Large intestine (tissue), 3 donors: ENCODE results near the gene KRTAP5-6. TPM values are rescaled to one million over a fixed set of nuclear protein-coding genes. Genes with fewer than 3 reads are reported as not detected.
"Not testable (repeated sequence)": the region's sequence is repeated elsewhere in the genome, so short reads cannot be mapped to it uniquely, and the experiment has no call there.

Experiments
- DNase-seq, 2 donors: peaks; one replicate each; pipeline versions ENCODE4 v3.0.0 to v3.0.0-alpha.2; 2013
- H3K27ac ChIP-seq: one replicate; pipeline ENCODE4 v1.5.1; 2013; ENCODE audit warnings: low read length
- H3K27me3 ChIP-seq: 2 replicates; pipeline ENCODE4 v1.6.1; 2013; ENCODE audit warnings: low read length; ENCODE audit not compliant: control insufficient read depth, insufficient read depth
- H3K36me3 ChIP-seq: 2 replicates; pipeline ENCODE4 v1.6.1; 2013; ENCODE audit warnings: low read length; ENCODE audit not compliant: control insufficient read depth, insufficient read depth
- H3K4me1 ChIP-seq: one replicate; pipeline ENCODE4 v1.6.1; 2013; ENCODE audit warnings: low read length; ENCODE audit not compliant: control insufficient read depth, insufficient read depth
- H3K4me3 ChIP-seq: one replicate; pipeline ENCODE4 v1.5.1; 2013; ENCODE audit warnings: low read length
- H3K9me3 ChIP-seq: one replicate; pipeline ENCODE4 v1.6.1; 2013; ENCODE audit warnings: mild to moderate bottlenecking, low read depth, low read length, moderate library complexity; ENCODE audit not compliant: control insufficient read depth
- WGBS: methylation state at CpG from one replicate; pipeline ENCODE4 v1.1.5; 2013; ENCODE audit warnings: low lambda C conversion rate; ENCODE audit not compliant: insufficient coverage; 5-methylcytosine and 5-hydroxymethylcytosine counted together
- polyA plus RNA-seq: library from polyadenylated mRNA; unstranded; fragments of 120-200 nt; gene quantifications from one replicate; pipeline ENCODE4 v1.2.1, GENCODE V29; 2013

The KRTAP5-6 gene
- polyA plus RNA-seq, 1 donor, result not detected

- H3K27me3 ChIP-seq, H3K4me1 ChIP-seq, H3K27ac ChIP-seq, H3K4me3 ChIP-seq, H3K36me3 ChIP-seq, H3K9me3 ChIP-seq, DNase-seq: not testable (repeated sequence)
- no CpG with 5 or more reads among the region's 18 CpGs for WGBS
Observed at GRCh38 chr11:1684886-1685874, 11.8 kb upstream of the KRTAP5-6 start.

DNA sequence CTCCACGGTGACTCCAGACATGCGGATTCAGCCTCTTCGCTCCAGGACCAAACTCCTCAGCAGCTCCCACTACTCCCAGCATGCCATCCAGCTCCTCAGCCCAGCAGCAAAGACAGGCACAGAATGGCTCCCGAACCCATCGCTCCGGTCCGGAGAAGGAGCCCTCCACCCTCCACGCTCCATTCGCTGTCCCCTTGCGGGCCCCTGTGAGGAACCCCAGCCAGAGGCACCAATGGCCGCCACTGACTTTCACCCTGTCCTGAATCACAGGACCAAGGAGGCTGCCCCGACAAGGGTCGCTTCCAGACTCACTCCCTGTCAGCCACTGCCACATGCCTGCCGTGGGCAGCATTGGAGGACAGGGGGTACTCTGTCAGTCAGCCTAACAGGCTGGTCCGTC is 10.8 kb upstream of the KRTAP5-6 start:
- H3K27me3 ChIP-seq, H3K4me3 ChIP-seq, H3K27ac ChIP-seq, H3K36me3 ChIP-seq, H3K9me3 ChIP-seq, DNase-seq: not testable (repeated sequence)
- no CpG with 5 or more reads among the region's 15 CpGs for WGBS
- H3K4me1 ChIP-seq, result peaks cover 19% of the 10 kb centered on the region

- not testable (repeated sequence) for H3K9me3 ChIP-seq, H3K27ac ChIP-seq, H3K36me3 ChIP-seq, DNase-seq, H3K4me3 ChIP-seq, H3K27me3 ChIP-seq
- 100% methylated on average over 1 of the region's 19 CpGs for WGBS
- peaks cover 41% of the 10 kb centered on the region for H3K4me1 ChIP-seq
Observed at GRCh38 chr11:1688336-1688947, 8.6 kb upstream of the KRTAP5-6 start.

DNA sequence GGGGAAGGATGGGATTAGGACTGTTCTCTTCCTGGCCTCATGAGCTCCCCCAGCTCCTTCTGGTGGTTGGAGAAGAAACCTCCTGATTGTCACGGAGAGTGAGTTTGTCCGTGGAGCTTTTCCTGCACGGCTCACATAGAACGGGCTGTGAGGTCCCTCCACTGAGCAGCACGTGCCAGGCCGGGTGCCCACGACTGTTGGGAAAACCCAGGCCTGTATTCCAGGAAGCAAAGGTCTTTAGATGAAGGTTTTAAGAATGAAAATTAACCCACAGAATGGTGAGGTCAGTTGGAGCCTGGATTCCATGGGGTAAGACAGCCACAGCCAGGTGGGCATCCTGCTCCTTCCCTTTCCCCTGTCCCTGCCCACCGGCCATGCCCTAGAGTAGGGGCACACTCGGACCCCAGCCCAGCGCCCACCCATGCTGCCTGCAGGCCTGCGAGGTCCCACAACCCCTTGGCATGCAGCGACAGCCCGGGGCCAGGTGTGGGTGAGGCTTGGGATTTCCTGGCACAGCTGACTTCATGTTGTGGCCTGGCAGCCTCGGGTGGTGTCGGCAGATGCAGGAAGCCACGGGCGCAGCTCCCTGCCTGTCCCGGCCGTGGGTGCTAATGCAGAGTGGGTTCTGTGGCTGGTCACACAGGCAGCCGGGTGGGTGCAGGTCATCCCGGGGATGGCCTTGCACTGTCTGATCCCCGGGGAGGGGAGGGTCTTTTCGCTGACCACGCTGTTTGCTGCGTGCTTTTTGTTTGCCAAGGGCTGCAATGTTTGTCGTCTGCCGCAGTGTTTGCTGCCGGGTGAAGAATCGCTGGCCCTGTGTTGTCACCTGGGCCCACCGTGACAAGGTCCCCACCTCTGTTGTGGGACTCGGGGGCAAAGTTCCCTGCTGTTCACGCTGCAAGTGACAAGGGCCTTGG is 7.5 kb upstream of the KRTAP5-6 start:
- peaks cover 51% of the 10 kb centered on the region for H3K4me1 ChIP-seq
- DNase-seq, result peak in 1 of 2 donors; percentile 56
- peak overlapping the region; percentile 73 for H3K27ac ChIP-seq
- not testable (repeated sequence) for H3K27me3 ChIP-seq, H3K4me3 ChIP-seq, H3K9me3 ChIP-seq, H3K36me3 ChIP-seq
- WGBS, result no CpG with 5 or more reads among the region's 32 CpGs

DNA sequence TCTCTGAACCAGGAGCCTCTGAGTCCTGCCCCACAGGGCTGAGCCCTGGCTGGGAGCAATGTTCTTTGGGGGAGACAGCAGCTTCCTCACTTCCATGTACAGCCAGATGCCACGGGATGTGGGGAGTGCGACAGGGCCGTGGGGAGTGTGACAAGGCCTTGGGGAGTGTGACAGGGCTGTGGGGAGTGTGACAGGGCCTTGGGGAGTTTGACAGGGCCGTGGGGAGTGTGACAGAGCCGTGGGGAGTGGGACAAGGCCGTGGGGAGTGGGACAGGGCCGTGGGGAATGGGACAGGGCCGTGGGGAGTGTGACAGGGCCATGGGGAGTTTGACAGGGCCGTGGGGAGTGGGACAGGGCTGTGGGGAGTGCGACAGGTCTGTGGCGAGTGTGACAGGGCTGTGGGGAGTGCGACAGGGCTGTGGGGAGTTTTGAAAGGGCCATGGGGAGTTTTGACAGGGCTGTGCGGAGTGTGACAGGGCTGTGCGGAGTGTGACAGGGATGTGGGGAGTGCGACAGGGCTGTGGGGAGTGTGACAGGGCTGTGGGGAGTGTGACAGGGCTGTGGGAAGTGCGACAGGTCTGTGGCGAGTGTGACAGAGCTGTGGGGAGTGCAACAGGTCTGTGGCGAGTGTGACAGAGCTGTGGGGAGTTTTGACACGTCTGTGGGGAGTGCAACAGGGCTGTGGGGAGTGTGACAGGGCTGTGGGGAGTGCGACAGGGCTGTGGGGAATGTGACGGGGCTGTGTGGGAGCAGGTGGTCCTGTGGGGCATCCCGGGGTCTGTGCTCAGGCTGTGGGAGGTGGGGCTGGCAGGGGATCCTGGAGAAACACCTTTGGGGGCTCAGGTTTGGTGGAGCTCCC is 6.6 kb upstream of the KRTAP5-6 start:
- H3K4me1 ChIP-seq, result peaks cover 55% of the 10 kb centered on the region
- peak in 1 of 2 donors; percentile 4 for DNase-seq
- no peaks in the 10 kb centered on the region for H3K36me3 ChIP-seq
- no peaks in the 10 kb centered on the region for H3K27me3 ChIP-seq
- no peak overlapping the region for H3K4me3 ChIP-seq
- peaks cover 4% of the 10 kb centered on the region for H3K9me3 ChIP-seq
- H3K27ac ChIP-seq, result peak overlapping the region; percentile 73
- no CpG with 5 or more reads among the region's 22 CpGs for WGBS

DNA sequence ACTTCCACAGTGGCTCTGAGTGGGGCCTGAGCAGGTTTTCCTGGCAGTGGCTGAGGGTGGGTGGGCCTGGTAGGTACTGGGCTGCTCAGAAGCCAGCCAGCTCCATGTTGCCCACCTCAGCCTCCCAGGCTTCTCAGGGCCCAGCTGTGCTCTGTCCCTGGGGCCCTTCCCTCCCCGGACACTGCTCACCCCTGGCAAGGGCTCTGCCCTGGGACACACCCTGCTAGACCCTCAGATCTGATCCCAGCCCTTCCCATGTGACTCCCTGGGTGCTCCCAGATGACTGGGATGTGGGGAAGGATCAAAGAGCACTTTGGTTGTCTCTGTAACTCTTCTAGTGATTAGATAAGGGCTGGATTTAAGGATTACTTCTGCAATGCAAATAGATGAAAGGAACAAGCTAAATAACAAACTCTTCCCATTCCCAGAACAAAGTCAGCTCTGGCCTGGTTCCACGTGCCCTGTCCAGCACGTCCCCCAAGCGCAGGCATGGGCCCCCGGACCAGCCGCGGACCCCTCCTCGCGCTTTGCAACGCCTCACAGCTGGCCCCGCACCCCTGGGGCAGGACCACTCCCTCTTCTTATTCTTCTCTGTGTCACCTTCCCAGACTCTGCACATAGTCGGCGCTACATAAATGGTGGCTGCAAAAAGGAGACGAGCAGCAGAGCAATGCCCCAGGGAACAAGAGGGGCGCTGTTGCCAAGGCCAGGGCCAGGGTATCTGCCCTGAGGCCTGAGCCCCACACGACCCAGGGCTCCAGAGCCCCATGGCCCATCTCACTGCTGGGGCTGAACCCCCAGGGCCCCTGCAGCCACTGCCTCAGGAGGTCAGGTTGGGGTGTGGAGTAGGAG is 5.7 kb upstream of the KRTAP5-6 start:
- Histone ChIP-seq H3K9me3 (peaks cover 4% of the 10 kb centered on the region), H3K4me3 (no peak overlapping the region), H3K36me3 (no peaks in the 10 kb centered on the region), H3K27ac (peak overlapping the region; percentile 73), H3K27me3 (no peaks in the 10 kb centered on the region), H3K4me1 (peaks cover 55% of the 10 kb centered on the region)
- DNase-seq, result peak; percentile 82 to 88
- WGBS, result 40% methylated on average over 1 of the region's 16 CpGs

DNA sequence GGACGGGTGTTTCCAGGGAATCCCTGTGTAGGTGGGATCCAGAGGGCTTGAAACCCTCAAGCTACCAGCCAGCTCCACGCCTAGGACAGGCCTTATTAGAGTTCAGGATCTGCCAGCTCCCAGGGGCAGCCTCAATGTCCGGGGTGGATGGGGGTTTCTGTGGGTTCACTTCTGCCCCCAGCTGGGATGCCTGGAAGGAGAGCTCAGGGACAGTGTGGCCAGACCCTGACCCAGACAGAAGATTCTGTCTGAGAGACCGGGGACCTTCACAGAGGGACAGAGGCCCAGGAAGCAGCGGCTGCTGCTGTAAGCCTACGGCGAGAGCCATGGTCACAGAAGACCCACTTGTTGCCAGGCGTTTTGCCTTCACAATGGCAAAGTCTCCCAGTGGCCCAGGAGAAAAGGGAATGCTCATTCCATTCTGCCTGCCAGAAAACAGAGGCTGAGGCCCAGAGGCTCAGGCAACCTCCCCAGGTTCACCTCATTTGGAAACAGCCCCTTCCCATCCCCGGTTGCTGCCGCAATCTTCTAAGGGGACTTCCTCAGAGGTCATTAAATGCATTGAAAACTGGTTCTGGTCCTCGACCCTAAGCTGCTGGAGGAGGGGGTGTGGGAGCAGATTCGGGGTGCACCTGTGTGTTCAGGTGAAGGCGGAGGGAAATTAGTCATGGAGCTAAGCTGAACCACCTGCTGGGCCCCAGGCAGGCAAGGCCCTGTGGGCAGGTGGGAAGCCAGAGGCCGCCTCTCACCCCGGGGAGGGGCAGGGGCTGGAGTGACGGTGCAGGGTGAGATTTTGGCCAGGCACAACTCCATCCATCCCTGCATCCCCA is 4.9 kb upstream of the KRTAP5-6 start:
- no CpG with 5 or more reads among the region's 16 CpGs for WGBS
- Histone ChIP-seq H3K9me3 (peaks cover 4% of the 10 kb centered on the region), H3K27me3 (no peaks in the 10 kb centered on the region), H3K36me3 (no peaks in the 10 kb centered on the region), H3K4me3 (no peak overlapping the region), H3K27ac (peak overlapping the region; percentile 73), H3K4me1 (peaks cover 55% of the 10 kb centered on the region)
- peak in 1 of 2 donors; percentile 24 for DNase-seq

DNA sequence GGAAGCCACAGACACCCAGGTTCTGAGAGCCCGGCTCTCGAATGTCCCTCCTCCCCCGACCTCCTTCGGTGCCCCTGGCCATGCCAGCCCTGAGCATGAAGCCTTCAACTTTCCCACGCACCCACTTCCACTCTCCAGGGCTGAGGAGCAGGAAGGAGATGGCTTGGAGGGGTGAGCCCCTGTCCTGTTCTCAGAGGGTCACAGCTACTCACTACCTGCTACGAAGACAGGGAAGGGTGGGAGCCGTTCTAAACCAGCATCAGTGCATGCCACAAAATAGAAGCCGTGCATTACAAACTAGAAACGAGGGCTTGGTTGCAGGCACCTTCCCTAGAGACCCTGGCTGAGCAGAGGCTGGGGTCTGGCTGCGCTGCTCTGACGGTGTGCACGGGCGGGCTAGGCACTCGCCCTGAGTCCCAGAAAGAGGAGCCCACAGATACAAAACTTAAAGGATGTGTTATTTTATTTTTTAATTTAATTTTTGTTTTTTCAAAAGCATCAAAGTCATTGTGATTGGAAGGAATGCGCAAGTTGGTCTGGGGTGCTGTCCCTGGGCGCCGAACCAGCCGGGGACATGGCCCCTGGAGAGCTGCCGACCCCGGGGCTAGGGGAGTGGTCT is 4.2 kb upstream of the KRTAP5-6 start:
- DNase-seq, result no peak
- no peak overlapping the region for H3K4me3 ChIP-seq
- H3K9me3 ChIP-seq, result peaks cover 4% of the 10 kb centered on the region
- H3K4me1 ChIP-seq, result peaks cover 55% of the 10 kb centered on the region
- H3K27me3 ChIP-seq, result no peaks in the 10 kb centered on the region
- H3K36me3 ChIP-seq, result no peaks in the 10 kb centered on the region
- no peak overlapping the region for H3K27ac ChIP-seq
- no CpG with 5 or more reads among the region's 20 CpGs for WGBS
